ENCODE data around the gene WAC. TPM values are rescaled to one million over a fixed set of nuclear protein-coding genes. Genes with fewer than 3 reads are reported as not detected.
"Not testable (repeated sequence)": the region's sequence is repeated elsewhere in the genome, so short reads cannot be mapped to it uniquely, and the experiment has no call there.

WAC gene
- total RNA-seq, 2 donors from 2014 or later, result 78.3 to 135 TPM

DNA sequence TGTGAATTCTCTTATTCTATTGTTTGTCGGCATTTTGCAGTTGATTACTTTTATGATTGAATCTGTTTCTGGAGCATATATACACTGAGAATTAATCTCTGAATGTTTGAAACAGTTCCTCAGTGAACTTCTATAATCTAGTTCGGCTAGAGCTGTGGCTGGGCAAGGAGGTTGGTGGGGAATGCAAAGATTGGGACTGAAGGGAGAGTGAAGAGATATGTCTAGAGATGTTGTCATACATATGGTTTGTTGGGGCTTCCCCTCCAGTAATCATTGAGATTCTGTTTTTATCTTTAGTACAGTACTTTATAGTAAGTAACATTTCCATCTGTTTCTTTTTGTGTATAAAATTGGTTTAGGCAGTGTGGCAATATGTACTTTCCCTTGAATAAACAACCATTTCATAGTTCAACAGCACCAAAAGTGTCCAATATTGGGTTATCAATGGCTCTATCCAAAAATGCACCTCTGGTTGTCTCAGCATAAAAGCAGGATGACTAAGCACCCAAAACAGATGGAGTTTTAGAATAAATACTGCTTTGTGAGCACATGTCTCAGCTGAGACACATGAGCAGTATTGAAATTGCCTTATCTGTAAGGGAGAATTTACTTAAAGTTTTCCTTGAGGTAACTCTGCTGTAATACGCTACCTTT, 36.7 kb downstream of the WAC start:
- no peaks in the 10 kb centered on the region for H3K36me3 ChIP-seq
- H3K9me3 ChIP-seq, result no peaks in the 10 kb centered on the region
- H3K9ac ChIP-seq (ENCODE audit: low read depth in 2 of 2, low read length in 2 of 2), result no peak overlapping the region
- DNase-seq, result no peak
- TF ChIP-seq, protein P1, sequence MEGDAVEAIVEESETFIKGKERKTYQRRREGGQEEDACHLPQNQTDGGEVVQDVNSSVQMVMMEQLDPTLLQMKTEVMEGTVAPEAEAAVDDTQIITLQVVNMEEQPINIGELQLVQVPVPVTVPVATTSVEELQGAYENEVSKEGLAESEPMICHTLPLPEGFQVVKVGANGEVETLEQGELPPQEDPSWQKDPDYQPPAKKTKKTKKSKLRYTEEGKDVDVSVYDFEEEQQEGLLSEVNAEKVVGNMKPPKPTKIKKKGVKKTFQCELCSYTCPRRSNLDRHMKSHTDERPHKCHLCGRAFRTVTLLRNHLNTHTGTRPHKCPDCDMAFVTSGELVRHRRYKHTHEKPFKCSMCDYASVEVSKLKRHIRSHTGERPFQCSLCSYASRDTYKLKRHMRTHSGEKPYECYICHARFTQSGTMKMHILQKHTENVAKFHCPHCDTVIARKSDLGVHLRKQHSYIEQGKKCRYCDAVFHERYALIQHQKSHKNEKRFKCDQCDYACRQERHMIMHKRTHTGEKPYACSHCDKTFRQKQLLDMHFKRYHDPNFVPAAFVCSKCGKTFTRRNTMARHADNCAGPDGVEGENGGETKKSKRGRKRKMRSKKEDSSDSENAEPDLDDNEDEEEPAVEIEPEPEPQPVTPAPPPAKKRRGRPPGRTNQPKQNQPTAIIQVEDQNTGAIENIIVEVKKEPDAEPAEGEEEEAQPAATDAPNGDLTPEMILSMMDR (IDR thresholded peaks at IDR 0.05), result no peak
- H3K4me3 ChIP-seq, result no peak overlapping the region
- intact Hi-C loops (cut with DNase I), result no loop called here
- H3K27me3 ChIP-seq, result no peaks in the 10 kb centered on the region
- peak overlapping the region; percentile 11 for H3K27ac ChIP-seq
- H3K4me1 ChIP-seq, result peaks cover 11% of the 10 kb centered on the region

DNA sequence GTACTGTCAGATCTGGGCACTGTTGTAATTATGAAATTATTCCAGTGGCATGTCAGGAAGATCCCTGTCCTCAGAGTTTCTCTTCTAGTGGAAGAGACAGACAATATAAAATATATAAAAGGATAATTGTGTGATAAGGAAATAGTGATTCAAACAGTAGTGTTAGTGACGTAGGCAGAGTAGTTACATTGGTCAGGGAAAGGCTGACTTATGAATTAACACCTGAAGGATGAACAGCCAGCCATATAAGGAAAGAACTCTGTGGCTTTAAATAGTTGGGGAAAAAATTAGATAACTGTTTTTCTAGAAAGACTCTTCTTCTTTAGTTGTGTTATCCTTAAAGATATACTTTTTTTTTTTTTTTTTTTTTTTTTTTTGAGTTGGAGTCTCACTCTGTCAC, 37.7 kb downstream of the WAC start:
- no peak overlapping the region for H3K9ac ChIP-seq (ENCODE audit: low read depth in 2 of 2, low read length in 2 of 2)
- H3K9me3 ChIP-seq, result no peaks in the 10 kb centered on the region
- TF ChIP-seq, protein P1 (IDR thresholded peaks at IDR 0.05), result no peak
- intact Hi-C loops (cut with DNase I), result no loop called here
- DNase-seq, result no peak
- peaks cover 21% of the 10 kb centered on the region for H3K4me1 ChIP-seq
- H3K27ac ChIP-seq, result peak overlapping the region; percentile 11
- no peaks in the 10 kb centered on the region for H3K27me3 ChIP-seq
- no peak overlapping the region for H3K4me3 ChIP-seq
- no peaks in the 10 kb centered on the region for H3K36me3 ChIP-seq

DNA sequence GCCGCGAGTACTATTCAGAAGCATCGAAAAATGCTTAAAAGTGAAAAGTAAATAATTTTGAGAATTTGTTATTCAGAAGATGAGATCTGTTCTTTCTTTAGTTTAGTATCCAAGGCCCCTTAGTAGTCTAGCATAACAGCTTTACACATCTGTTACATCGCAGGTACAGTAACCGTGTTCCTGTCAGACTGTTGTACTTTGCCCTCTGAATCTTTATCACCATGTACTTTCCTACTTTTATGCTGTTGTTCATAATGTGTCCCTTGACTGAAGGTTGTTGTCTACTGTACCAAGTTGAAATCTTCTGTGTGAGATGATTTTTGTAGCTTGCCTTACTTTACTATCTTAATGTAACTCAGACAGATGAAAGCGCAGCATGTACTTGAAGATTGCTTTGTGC, 38.3 kb downstream of the WAC start:
- no peak overlapping the region for H3K4me3 ChIP-seq
- no peak overlapping the region for H3K27ac ChIP-seq
- TF ChIP-seq, protein P1 (IDR thresholded peaks at IDR 0.05), result no peak
- no peaks in the 10 kb centered on the region for H3K36me3 ChIP-seq
- no peaks in the 10 kb centered on the region for H3K9me3 ChIP-seq
- no peak overlapping the region for H3K9ac ChIP-seq (ENCODE audit: low read depth in 2 of 2, low read length in 2 of 2)
- no peaks in the 10 kb centered on the region for H3K27me3 ChIP-seq
- DNase-seq, result no peak
- peaks cover 22% of the 10 kb centered on the region for H3K4me1 ChIP-seq
- intact Hi-C loops (cut with DNase I), result no loop called here

DNA sequence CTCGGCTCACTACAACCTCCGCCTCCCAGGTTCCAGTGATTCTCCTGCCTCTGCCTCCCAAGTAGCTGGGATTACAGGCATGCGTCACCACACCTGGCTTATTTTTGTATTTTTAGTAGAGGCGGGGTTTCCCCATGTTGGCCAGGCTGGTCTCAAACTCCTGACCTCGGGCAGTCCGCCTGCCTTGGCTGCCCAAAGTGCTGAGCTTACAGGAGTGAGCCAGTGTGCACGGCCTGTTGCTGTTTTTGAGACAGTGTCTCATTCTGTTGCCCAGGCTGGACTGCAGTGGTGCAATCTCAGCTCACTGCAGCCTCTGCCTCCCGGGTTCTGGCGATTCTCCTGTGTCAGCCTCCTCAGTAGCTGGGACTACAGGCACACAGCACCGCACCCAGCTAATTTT, 41.3 kb downstream of the WAC start:
- H3K27ac ChIP-seq; H3K4me3 ChIP-seq; DNase-seq; H3K9ac ChIP-seq (ENCODE audit: low read depth in 2 of 2, low read length in 2 of 2); H3K9me3 ChIP-seq; H3K36me3 ChIP-seq; H3K27me3 ChIP-seq; intact Hi-C loops (cut with DNase I): not testable (repeated sequence)
- H3K4me1 ChIP-seq, result peaks cover 22% of the 10 kb centered on the region

DNA sequence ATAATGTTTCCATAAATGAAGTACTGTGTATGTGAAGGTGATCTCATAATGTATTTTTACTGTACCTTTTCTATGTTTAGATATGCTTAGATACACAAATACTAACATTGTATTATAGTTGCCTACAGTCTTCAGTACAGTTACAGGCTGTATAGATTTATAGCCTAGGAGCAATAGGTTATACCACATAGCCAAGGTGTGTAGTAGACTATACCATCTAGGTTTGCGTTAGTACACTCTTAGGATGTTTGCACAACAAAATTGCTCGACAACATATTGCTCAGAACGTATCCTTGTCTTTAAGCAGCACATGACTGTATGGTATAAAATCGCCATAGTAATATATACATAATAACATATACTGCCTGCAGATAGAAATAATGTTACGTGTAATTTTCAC, 42.9 kb downstream of the WAC start:
- Histone ChIP-seq H3K9ac (ENCODE audit: low read depth in 2 of 2, low read length in 2 of 2) (no peak overlapping the region), H3K4me1 (peaks cover 17% of the 10 kb centered on the region)
- DNase-seq, result no peak

DNA sequence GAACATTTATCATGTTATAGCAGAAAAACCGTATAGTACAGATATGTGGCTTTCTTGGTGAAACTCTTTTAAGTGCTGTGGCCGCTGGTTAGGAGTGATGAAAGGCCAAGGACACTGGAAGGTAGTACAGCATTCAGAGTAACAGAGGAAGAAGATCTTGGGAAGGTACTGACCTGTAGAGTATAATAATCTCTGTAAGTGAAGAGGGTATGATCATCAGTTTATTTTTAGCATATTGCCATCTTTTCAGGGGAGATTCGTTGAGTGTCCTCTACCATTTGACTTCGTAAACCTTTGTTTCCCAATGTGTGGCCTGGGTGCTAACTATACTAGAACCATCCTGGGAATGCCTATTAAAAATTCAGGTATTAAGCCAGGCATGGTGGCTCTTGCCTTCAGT, 44.6 kb downstream of the WAC start:
- Histone ChIP-seq H3K9ac (ENCODE audit: low read depth in 2 of 2, low read length in 2 of 2) (no peak overlapping the region), H3K27ac (no peak overlapping the region), H3K27me3 (no peaks in the 10 kb centered on the region), H3K4me3 (no peak overlapping the region), H3K36me3 (no peaks in the 10 kb centered on the region), H3K9me3 (no peaks in the 10 kb centered on the region), H3K4me1 (peaks cover 14% of the 10 kb centered on the region)
- DNase-seq, result no peak
- TF ChIP-seq, protein P1 (IDR thresholded peaks at IDR 0.05), result no peak
- intact Hi-C loops (cut with DNase I), result no loop called here

More for the DNA sequence above, 42.9 kb downstream of the WAC start:
- H3K4me3 ChIP-seq, result no peak overlapping the region
- TF ChIP-seq, protein P1 (IDR thresholded peaks at IDR 0.05), result no peak
- no peaks in the 10 kb centered on the region for H3K36me3 ChIP-seq
- no peaks in the 10 kb centered on the region for H3K27me3 ChIP-seq
- intact Hi-C loops (cut with DNase I), result no loop called here
- H3K9me3 ChIP-seq, result no peaks in the 10 kb centered on the region
- H3K27ac ChIP-seq, result no peak overlapping the region
